Stomach (tissue), 9 donors: Measurements from ENCODE around the gene GPC5. TPM values are rescaled to one million over a fixed set of nuclear protein-coding genes. Genes with fewer than 3 reads are reported as not detected.

ENCODE experiments used
- DNase-seq, 2 donors: peaks; one replicate each; pipeline versions ENCODE4 v3.0.0 to v3.0.0-alpha.2; 2013 to 2019
- H3K27ac ChIP-seq, 5 donors: fragments of 200-600 bp in 4 of 5; sonication (generic) in 4 of 5; one replicate each; pipeline ENCODE4 v1.5.1; 2013 to 2019; ENCODE audit warnings: mild to moderate bottlenecking in 1 of 5, moderate library complexity in 1 of 5
- H3K27me3 ChIP-seq, 3 donors: fragments of 200-600 bp; sonication (generic); one replicate each; pipeline ENCODE4 v1.5.1; 2017 to 2019; ENCODE audit warnings: mixed run types in 1 of 3
- H3K36me3 ChIP-seq, 4 donors: fragments of 200-600 bp; sonication (generic); 1 replicate in 3 of 4; 2 replicates in 1 of 4; pipeline ENCODE4 v1.5.1; 2016 to 2019
- H3K4me1 ChIP-seq, 4 donors: fragments of 200-600 bp; sonication (generic); one replicate each; pipeline ENCODE4 v1.5.1; 2016 to 2019
- H3K4me3 ChIP-seq, 4 donors: fragments of 200-600 bp; sonication (generic) in 3 of 4; one replicate each; pipeline ENCODE4 v1.5.1; 2016 to 2019; ENCODE audit warnings: mild to moderate bottlenecking in 1 of 4
- H3K9me3 ChIP-seq, 4 donors: fragments of 200-600 bp; sonication (generic); one replicate each; pipeline ENCODE4 v1.5.1; 2016 to 2019
- CTCF ChIP-seq, 7 experiments: fragments of 450-650 bp in 4 of 7; fragments of 200-600 bp in 3 of 7; sonication (generic) in 3 of 7; IDR thresholded peaks; one replicate each; pipeline ENCODE4 v1.5.1; 2016 to 2019; ENCODE audit warnings: antibody characterized with exemption in 7 of 7, control low read depth in 2 of 7, mild to moderate bottlenecking in 1 of 7
- EP300 ChIP-seq: sonication (generic); formaldehyde crosslinking; IDR thresholded peaks from one replicate; pipeline ENCODE4 v1.6.1; 2017; ENCODE audit warnings: antibody characterized with exemption
- POLR2A ChIP-seq, 4 donors: fragments of 450-650 bp; IDR thresholded peaks; one replicate each; pipeline ENCODE4 v1.6.1; 2016; ENCODE audit warnings: antibody characterized with exemption in 4 of 4, control low read depth in 2 of 4, mild to moderate bottlenecking in 1 of 4, moderate library complexity in 1 of 4
- POLR2AphosphoS5 ChIP-seq, 3 donors: sonication (generic); formaldehyde crosslinking; IDR thresholded peaks; one replicate each; pipeline ENCODE4 v1.6.1; 2016; ENCODE audit warnings: antibody characterized with exemption in 3 of 3
- WGBS, 5 donors: extraction: QIAGEN DNeasy Blood & Tissue Kit in 3 of 5; methylation state at CpG; one replicate each; pipeline versions ENCODE4 v1.1.5 to v1.1.7; 2013 to 2018; 5-methylcytosine and 5-hydroxymethylcytosine counted together
- intact Hi-C: fragments of 100-400 bp; cut with DNase I; formaldehyde crosslinking; loops from one replicate; pipeline ENCODE4 v1.15.1; 2023; ENCODE audit warnings: low total_unique reads
- polyA plus RNA-seq, 3 donors: library from polyadenylated mRNA; stranded (reverse); fragments of 200-250 nt; gene quantifications; one replicate each; pipeline ENCODE4 v1.2.3, GENCODE V29; 2013
- total RNA-seq, 5 donors: library from RNA; depleted of rRNA; stranded (reverse); fragments of >200 nt; gene quantifications; one replicate each; pipeline versions ENCODE4 v1.1.0 to v1.2.3, GENCODE V29; 2014 to 2016
- donor health status: healthy with polysubstance abuse.
- donor health status: Bipolar disorder and iron deficiency.
- donor health status: healthy.

Gene GPC5
- total and polyA plus RNA-seq, 8 donors, result 0.87 to 2.8 TPM; not detected in 6

GRCh38 chr13:92300651-92301050 is 902.2 kb downstream of the GPC5 start:
- DNase-seq, result no peak
- Histone ChIP-seq H3K27ac (no peak overlapping the region), H3K4me3 (no peak overlapping the region), H3K4me1 (no peaks in the 10 kb centered on the region), H3K36me3 (no peaks in the 10 kb centered on the region), H3K9me3 (peaks cover 0 to 20% (median 7%) of the 10 kb centered on the region in 4 donors), H3K27me3 (no peaks in the 10 kb centered on the region)
- intact Hi-C loops, result no loop called here
- no peak for TF ChIP-seq POLR2A (IDR thresholded peaks at IDR 0.05)
- no peak for TF ChIP-seq EP300
- no peak for TF ChIP-seq POLR2AphosphoS5 (IDR thresholded peaks at IDR 0.05)
- no peak for TF ChIP-seq CTCF (IDR thresholded peaks at IDR 0.05)
- WGBS, 5 donors, result 80 to 88% (median 86%) methylated on average over 1 of the region's 1 CpG

GRCh38 chr13:92303428-92303827 is 905.0 kb downstream of the GPC5 start:
- Histone ChIP-seq H3K36me3 (no peaks in the 10 kb centered on the region), H3K27ac (no peak overlapping the region), H3K9me3 (no peaks in the 10 kb centered on the region), H3K4me3 (no peak overlapping the region), H3K27me3 (no peaks in the 10 kb centered on the region), H3K4me1 (no peaks in the 10 kb centered on the region)
- no peak for DNase-seq
- 19 to 77% (median 36%) methylated on average over 1 of the region's 1 CpG for WGBS, 5 donors
- no peak for TF ChIP-seq POLR2A (IDR thresholded peaks at IDR 0.05)
- no peak for TF ChIP-seq CTCF (IDR thresholded peaks at IDR 0.05)
- no peak for TF ChIP-seq POLR2AphosphoS5 (IDR thresholded peaks at IDR 0.05)
- no peak for TF ChIP-seq EP300
- intact Hi-C loops, result no loop called here

GRCh38 chr13:92307752-92308151 is 909.3 kb downstream of the GPC5 start:
- DNase-seq, result no peak
- Histone ChIP-seq H3K9me3 (no peaks in the 10 kb centered on the region), H3K27ac (no peak overlapping the region), H3K4me3 (no peak overlapping the region), H3K36me3 (no peaks in the 10 kb centered on the region), H3K4me1 (no peaks in the 10 kb centered on the region), H3K27me3 (no peaks in the 10 kb centered on the region)
- WGBS, 5 donors, result 43 to 60% (median 55%) methylated on average over 2 of the region's 2 CpGs
- TF ChIP-seq EP300 (no peak), POLR2AphosphoS5 (IDR thresholded peaks at IDR 0.05) (no peak), POLR2A (IDR thresholded peaks at IDR 0.05) (no peak), CTCF (IDR thresholded peaks at IDR 0.05) (no peak)
- intact Hi-C loops, result no loop called here

GRCh38 chr13:92312823-92313222 is 914.4 kb downstream of the GPC5 start:
- H3K27me3 ChIP-seq, result no peaks in the 10 kb centered on the region
- H3K27ac ChIP-seq, result no peak overlapping the region
- H3K4me1 ChIP-seq, result no peaks in the 10 kb centered on the region
- WGBS, 5 donors, result 86 to 95% (median 90%) methylated on average over 2 of the region's 2 CpGs
- peaks cover 0 to 9% (median 0%) of the 10 kb centered on the region in 4 donors for H3K9me3 ChIP-seq
- intact Hi-C loops, result no loop called here
- TF ChIP-seq EP300, result no peak
- TF ChIP-seq CTCF (IDR thresholded peaks at IDR 0.05), result no peak
- TF ChIP-seq POLR2A (IDR thresholded peaks at IDR 0.05), result no peak
- no peak for TF ChIP-seq POLR2AphosphoS5 (IDR thresholded peaks at IDR 0.05)
- no peaks in the 10 kb centered on the region for H3K36me3 ChIP-seq
- DNase-seq, result no peak
- H3K4me3 ChIP-seq, result no peak overlapping the region
